Ramos (cell line): Measurements from ENCODE around the gene MLN.

ENCODE experiments used
- in situ Hi-C: fragments of 300-500 bp; cut with MboI; formaldehyde crosslinking; loops from one replicate; pipeline ENCODE4 v1.14.3; 2022; ENCODE audit warnings: low sequenced_read_pairs; ENCODE audit not compliant: unreplicated experiment

MLN gene

GRCh38 chr6:33803571-33804053 lies at the start of gene MLN:
TSS of gene MLN (minus strand) at chr6:33804003. CDS start at chr6:33801163, 2,840 bp downstream.
- in situ Hi-C loops: no loop called here

- in situ Hi-C loops: no loop called here
Observed at GRCh38 chr6:33853026-33853425, 49.2 kb upstream of the MLN start.

GRCh38 chr6:33851959-33852358 lies 48.2 kb upstream of the MLN start:
- in situ Hi-C loops: no loop called here

- in situ Hi-C loops: no loop called here
Observed at GRCh38 chr6:33850869-33851541, 47.2 kb upstream of the MLN start.

- in situ Hi-C loops: no loop called here
Observed at GRCh38 chr6:33850296-33850695, 46.5 kb upstream of the MLN start.

- in situ Hi-C loops: no loop called here
Observed at GRCh38 chr6:33849500-33850075, 45.8 kb upstream of the MLN start.

- in situ Hi-C loops: no loop called here
Observed at GRCh38 chr6:33848484-33848883, 44.7 kb upstream of the MLN start.

- in situ Hi-C loops: no loop called here
Observed at GRCh38 chr6:33847867-33848266, 44.1 kb upstream of the MLN start.

GRCh38 chr6:33847078-33847477 lies 43.3 kb upstream of the MLN start:
- in situ Hi-C loops: no loop called here

GRCh38 chr6:33846226-33846625 lies 42.4 kb upstream of the MLN start:
- in situ Hi-C loops: no loop called here

GRCh38 chr6:33845031-33845745 lies 41.4 kb upstream of the MLN start:
- in situ Hi-C loops: no loop called here

GRCh38 chr6:33843131-33844121 lies 39.6 kb upstream of the MLN start:
- in situ Hi-C loops: no loop called here

- in situ Hi-C loops: no loop called here
Observed at GRCh38 chr6:33841868-33842267, 38.1 kb upstream of the MLN start.

GRCh38 chr6:33841070-33841469 lies 37.3 kb upstream of the MLN start:
- in situ Hi-C loops: no loop called here

- in situ Hi-C loops: no loop called here
Observed at GRCh38 chr6:33840048-33840926, 36.5 kb upstream of the MLN start.

GRCh38 chr6:33839399-33840047 lies 35.7 kb upstream of the MLN start:
- in situ Hi-C loops: no loop called here

GRCh38 chr6:33838983-33839382 lies 35.2 kb upstream of the MLN start:
- in situ Hi-C loops: no loop called here

- in situ Hi-C loops: no loop called here
Observed at GRCh38 chr6:33837971-33838665, 34.3 kb upstream of the MLN start.
